HCT116 (cell line): ENCODE data around the gene FRRS1. TPM values are rescaled to one million over a fixed set of nuclear protein-coding genes. Genes with fewer than 3 reads are reported as not detected.

Experiments used
- ATAC-seq: fragments of 200-7000 bp; cut with Tn5 transposase; 2 replicates; pipeline ENCODE4 v1.9.1; 2020; ENCODE audit warnings: mild to moderate bottlenecking, moderate library complexity
- BruUV-seq: library from RNA; stranded (reverse); fragments of 400-500 nt; replicated peaks from 2 replicates; lab custom pipeline; 2021; lab: Mats Ljungman, UMichigan
- CTCF ChIA-PET: fragments of 300-600 bp; sonication (Branson Sonifier 250); formaldehyde crosslinking; loops from one replicate; lab custom pipeline; 2021; ENCODE audit warnings: antibody characterized with exemption; lab: Charles Lee
- POLR2A ChIA-PET: fragments of 300-600, 350-600 bp; sonication (Branson Sonifier 250); formaldehyde crosslinking; loops from one replicate; lab custom pipeline; 2021; ENCODE audit warnings: antibody characterized with exemption; lab: Charles Lee
- RAD21 ChIA-PET, 2 experiments: fragments of 300-600 bp; sonication (Branson Sonifier 250); formaldehyde crosslinking; loops; one replicate each; lab custom pipeline; 2023; ENCODE audit warnings: low total read pairs in 2 of 2; ENCODE audit not compliant: uncharacterized antibody in 2 of 2, unreplicated experiment in 2 of 2, low non-redundant PET in 1 of 2; lab: Charles Lee
- DNase-seq: peaks from one replicate; pipeline ENCODE4 v3.0.0-alpha.2; 2010; ENCODE audit warnings: low read depth, low spot score
- H2AFZ ChIP-seq: fragments of 200-600 bp; shearing (Covaris generic), sonication (generic); 2 replicates; pipeline ENCODE4 v1.6.1; 2017; ENCODE audit warnings: low read depth, mixed run types, mixed read lengths, antibody characterized with exemption, low read length; ENCODE audit not compliant: poor library complexity, severe bottlenecking
- H3K27ac ChIP-seq: 2 replicates; pipeline ENCODE4 v1.5.1; 2012; ENCODE audit warnings: low read depth, low read length
- H3K27me3 ChIP-seq: fragments of 200-600 bp; sonication (generic); 2 replicates; pipeline ENCODE4 v1.6.1; 2016; ENCODE audit warnings: mixed run types, low read length, mixed read lengths; ENCODE audit not compliant: insufficient read depth
- H3K36me3 ChIP-seq, 2 experiments: fragments of 200-500 bp in 1 of 2; fragments of 200-600 bp in 1 of 2; sonication (Bioruptor generic) in 1 of 2; sonication (generic) in 1 of 2; 2 replicates each; pipeline versions ENCODE4 v1.5.1 to v1.6.1; 2014 to 2016; ENCODE audit warnings: low read length in 2 of 2, inconsistent platforms in 1 of 2, mixed read lengths in 1 of 2, mixed run types in 1 of 2; ENCODE audit not compliant: insufficient read depth in 2 of 2, control insufficient read depth in 1 of 2
- H3K4me1 ChIP-seq, 2 experiments: fragments of 200-600 bp in 1 of 2; sonication (generic) in 1 of 2; 2 replicates each; pipeline versions ENCODE4 v1.5.1 to v1.6.1; 2012 to 2017; ENCODE audit warnings: low read length in 2 of 2, inconsistent platforms in 1 of 2, mild to moderate bottlenecking in 1 of 2, mixed read lengths in 1 of 2, mixed run types in 1 of 2, moderate library complexity in 1 of 2; ENCODE audit not compliant: insufficient read depth in 2 of 2, control insufficient read depth in 1 of 2
- H3K4me2 ChIP-seq: fragments of 200-600 bp; sonication (generic); 2 replicates; pipeline ENCODE4 v1.6.1; 2017; ENCODE audit warnings: mixed run types, low read length, mixed read lengths
- H3K4me3 ChIP-seq, 2 experiments: fragments of 200-600 bp in 1 of 2; sonication (generic) in 1 of 2; replicated peaks in 1 of 2; 2 replicates each; pipeline ENCODE4 v1.5.1; 2011 to 2016; ENCODE audit warnings: low read length in 2 of 2, control low read depth in 1 of 2, low read depth in 1 of 2, mild to moderate bottlenecking in 1 of 2, mixed read lengths in 1 of 2, mixed run types in 1 of 2
- H3K79me2 ChIP-seq: fragments of 200-600 bp; sonication (generic); 2 replicates; pipeline ENCODE4 v1.6.1; 2017; ENCODE audit warnings: mild to moderate bottlenecking, mixed run types, low read length, moderate library complexity, mixed read lengths; ENCODE audit not compliant: insufficient read depth
- H3K9ac ChIP-seq: fragments of 200-600 bp; sonication (generic); 2 replicates; pipeline ENCODE4 v1.6.1; 2016; ENCODE audit warnings: low read length, mixed read lengths
- H3K9me2 ChIP-seq: fragments of 200-600 bp; sonication (generic), shearing (Covaris generic); 2 replicates; pipeline ENCODE4 v1.6.1; 2017; ENCODE audit warnings: mixed run types, mild to moderate bottlenecking, moderate library complexity; ENCODE audit not compliant: insufficient read depth
- H3K9me3 ChIP-seq, 2 experiments: fragments of 200-500 bp in 1 of 2; fragments of 200-600 bp in 1 of 2; sonication (Bioruptor generic) in 1 of 2; sonication (generic) in 1 of 2; 2 replicates each; pipeline ENCODE4 v1.6.1; 2014 to 2017; ENCODE audit warnings: low read length in 2 of 2, mixed read lengths in 2 of 2, inconsistent platforms in 1 of 2, low read depth in 1 of 2, mild to moderate bottlenecking in 1 of 2, mixed run types in 1 of 2, moderate library complexity in 1 of 2; ENCODE audit not compliant: control insufficient read depth in 1 of 2, insufficient read depth in 1 of 2
- H4K20me1 ChIP-seq: fragments of 200-600 bp; sonication (generic), shearing (Covaris generic); 2 replicates; pipeline ENCODE4 v1.6.1; 2017; ENCODE audit warnings: mixed run types, mild to moderate bottlenecking, moderate library complexity; ENCODE audit not compliant: insufficient read depth
- CBX3 ChIP-seq: IDR thresholded peaks from 2 replicates; pipeline ENCODE4 v1.6.1; 2012; ENCODE audit warnings: low read depth
- CTCF ChIP-seq, 3 experiments: fragments of 200-600 bp in 1 of 3; sonication (generic) in 1 of 3; IDR thresholded peaks in 2 of 3; conservative IDR thresholded peaks in 1 of 3; 2 replicates each; pipeline ENCODE4 v1.5.1; 2012 to 2017; ENCODE audit warnings: low read depth in 2 of 3, low read length in 2 of 3, antibody characterized with exemption in 1 of 3, borderline replicate concordance in 1 of 3, control low read depth in 1 of 3, mild to moderate bottlenecking in 1 of 3, mixed read lengths in 1 of 3, mixed run types in 1 of 3, moderate library complexity in 1 of 3; ENCODE audit not compliant: insufficient read depth in 1 of 3
- EGR1 ChIP-seq: IDR thresholded peaks from 2 replicates; pipeline ENCODE4 v1.6.1; 2012; ENCODE audit warnings: low read depth
- ELF1 ChIP-seq: IDR thresholded peaks from 2 replicates; pipeline ENCODE4 v1.6.1; 2012; ENCODE audit warnings: low read depth, borderline replicate concordance
- JUND ChIP-seq: IDR thresholded peaks from 2 replicates; pipeline ENCODE4 v1.6.1; 2012
- MAX ChIP-seq: IDR thresholded peaks from 2 replicates; pipeline ENCODE4 v1.6.1; 2012
- POLR2A ChIP-seq: IDR thresholded peaks from 2 replicates; pipeline ENCODE4 v1.7.0; 2011; ENCODE audit warnings: borderline replicate concordance; ENCODE audit not compliant: insufficient read depth, insufficient read length; ENCODE audit errors: extremely low read depth
- RAD21 ChIP-seq: IDR thresholded peaks from 2 replicates; pipeline ENCODE4 v1.6.1; 2012; ENCODE audit warnings: low read depth, mild to moderate bottlenecking
- REST ChIP-seq: IDR thresholded peaks from 2 replicates; pipeline ENCODE4 v1.6.1; 2012; ENCODE audit warnings: low read depth
- SRF ChIP-seq: IDR thresholded peaks from 2 replicates; pipeline ENCODE4 v1.6.1; 2012; ENCODE audit warnings: low read depth
- TCF7L2 ChIP-seq: IDR thresholded peaks from 2 replicates; pipeline ENCODE4 v1.7.0; 2011; ENCODE audit warnings: borderline replicate concordance, inconsistent platforms; ENCODE audit not compliant: insufficient read depth, insufficient read length; ENCODE audit errors: extremely low read depth
- ZBTB33 ChIP-seq: IDR thresholded peaks from 2 replicates; pipeline ENCODE4 v1.6.1; 2011; ENCODE audit warnings: mild to moderate bottlenecking, low read length, moderate library complexity; ENCODE audit not compliant: insufficient replicate concordance; ENCODE audit errors: extremely low read depth
- intact Hi-C: fragments of 100-400 bp; cut with micrococcal nuclease; formaldehyde crosslinking; loops from 2 replicates; pipeline ENCODE4 v1.10.0; 2022
- total RNA-seq: library from RNA; stranded (reverse); gene quantifications from one replicate; pipeline ENCODE4 v1.2.1, GENCODE V29; 2021; ENCODE audit not compliant: unreplicated experiment

FRRS1 gene
- total RNA-seq, 1 experiment from 2014 or later, result 19.8 TPM

- RAD21 ChIA-PET, result no interaction called here
These were observed 9.7 kb upstream of the FRRS1 start for GRCh38 chr1:99776120-99776519.

More at GRCh38 chr1:99776120-99776519, 9.7 kb upstream of the FRRS1 start:
- Histone ChIP-seq H3K79me2 (no peaks in the 10 kb centered on the region), H3K9ac (no peak overlapping the region), H3K36me3 (no peaks in the 10 kb centered on the region), H4K20me1 (no peaks in the 10 kb centered on the region), H3K27ac (no peak overlapping the region), H3K4me3 (no peak overlapping the region), H2AFZ (peak overlapping the region; percentile 45), H3K4me2 (no peak overlapping the region), H3K27me3 (no peaks in the 10 kb centered on the region; the same call in 1 of the 2 replicates)
- no peak for DNase-seq
- no TSS peak for BruUV-seq
- TF ChIP-seq EGR1 (no peak), CTCF (IDR thresholded peaks at IDR 0.05 in 2 of 3, conservative IDR thresholded peaks at IDR 0.05 in 1 of 3; ENCODE audit: borderline replicate concordance in 1 of 3, insufficient read depth in 1 of 3, low read depth in 2 of 3, low read length in 2 of 3) (no peak), ZBTB33 (no peak), MAX (no peak), RAD21 (no peak), REST (no peak), JUND (no peak), ELF1 (no peak), CBX3 (no peak), TCF7L2 (no peak), POLR2A (no peak), SRF (no peak)
- TF ChIP-seq, all 23 proteins: peak for 0
- no peak for ATAC-seq
- intact Hi-C loops, result no loop called here
- Histone ChIP-seq H3K4me1 (peaks cover 0 to 8% of the 10 kb centered on the region in 2 experiments; a peak in 2 of 4 replicates), H3K9me3 (no peaks in the 10 kb centered on the region), H3K9me2 (no peaks in the 10 kb centered on the region)
- ChIA-PET CTCF (no interaction called here), POLR2A (interaction anchor here (1.3 kb wide), 1 partner anchor 10 kb away, joined by 3 read pairs; the partner anchor contains the start of gene FRRS1)
